Upper lobe of left lung (tissue), 6 donors: Measurements from ENCODE around the gene UTS2B. TPM values are rescaled to one million over a fixed set of nuclear protein-coding genes. Genes with fewer than 3 reads are reported as not detected.

ENCODE experiments used
- ATAC-seq, 2 donors: fragments of 200-7000 bp; cut with Tn5 transposase; one replicate each; pipeline ENCODE4 v1.9.1; 2022; ENCODE audit warnings: mild to moderate bottlenecking in 2 of 2, moderate library complexity in 2 of 2; ENCODE audit not compliant: low FRiP score in 2 of 2
- DNase-seq, 2 donors: peaks; one replicate each; pipeline ENCODE4 v3.0.0-alpha.2; 2019 to 2020
- H3K27ac ChIP-seq, 4 donors: fragments of 200-600 bp; sonication (generic); one replicate each; pipeline ENCODE4 v1.5.1; 2016 to 2019
- H3K27me3 ChIP-seq, 4 donors: fragments of 200-600 bp; sonication (generic); one replicate each; pipeline ENCODE4 v1.5.1; 2017 to 2019
- H3K36me3 ChIP-seq, 4 donors: fragments of 200-600 bp; sonication (generic); one replicate each; pipeline ENCODE4 v1.5.1; 2016 to 2019
- H3K4me1 ChIP-seq, 4 donors: fragments of 200-600 bp; sonication (generic); one replicate each; pipeline ENCODE4 v1.5.1; 2018 to 2019
- H3K4me3 ChIP-seq, 4 donors: fragments of 200-600 bp; sonication (generic); one replicate each; pipeline ENCODE4 v1.5.1; 2017 to 2019; ENCODE audit warnings: mild to moderate bottlenecking in 2 of 4, moderate library complexity in 1 of 4
- H3K9me3 ChIP-seq, 4 donors: fragments of 200-600 bp; sonication (generic); one replicate each; pipeline ENCODE4 v1.5.1; 2018 to 2019
- EP300 ChIP-seq, 4 donors: sonication (generic); formaldehyde crosslinking; IDR thresholded peaks; one replicate each; pipeline ENCODE4 v1.5.1; 2017; ENCODE audit warnings: antibody characterized with exemption in 4 of 4, control low read depth in 2 of 4
- POLR2A ChIP-seq, 4 donors: fragments of 450-650 bp; IDR thresholded peaks; one replicate each; pipeline ENCODE4 v1.5.1; 2016 to 2017; ENCODE audit warnings: antibody characterized with exemption in 4 of 4, mild to moderate bottlenecking in 2 of 4
- POLR2AphosphoS5 ChIP-seq, 2 donors: sonication (generic); formaldehyde crosslinking; IDR thresholded peaks; one replicate each; pipeline ENCODE4 v1.5.1; 2017; ENCODE audit warnings: antibody characterized with exemption in 2 of 2
- WGBS, 2 donors: methylation state at CpG; one replicate each; pipeline ENCODE4 v1.1.5; 2017 to 2018; 5-methylcytosine and 5-hydroxymethylcytosine counted together
- total RNA-seq, 6 donors: library from RNA; depleted of rRNA in 4 of 6; stranded (reverse); fragments of >200 nt in 4 of 6; gene quantifications; one replicate each; pipeline versions ENCODE4 v1.1.0 to v1.2.1, GENCODE V29; 2016 to 2021
- TF ChIP-seq, protein P1 (sequence below), 6 experiments: fragments of 450-650 bp in 4 of 6; fragments of 200-600 bp in 2 of 6; sonication (generic) in 2 of 6; IDR thresholded peaks; one replicate each; pipeline ENCODE4 v1.5.1; 2016 to 2019; ENCODE audit warnings: antibody characterized with exemption in 6 of 6
- donor health status: DM: no; HTN: no; CAD: no; lungs with moderate emphysema.
- donor health status: DM: no; HTN: yes; CAD: no; lungs with severe emphysema.

Gene UTS2B
- total RNA-seq, 6 donors from 2014 or later: 0.37 to 0.98 (median 0.74) TPM; not detected in 3

DNA sequence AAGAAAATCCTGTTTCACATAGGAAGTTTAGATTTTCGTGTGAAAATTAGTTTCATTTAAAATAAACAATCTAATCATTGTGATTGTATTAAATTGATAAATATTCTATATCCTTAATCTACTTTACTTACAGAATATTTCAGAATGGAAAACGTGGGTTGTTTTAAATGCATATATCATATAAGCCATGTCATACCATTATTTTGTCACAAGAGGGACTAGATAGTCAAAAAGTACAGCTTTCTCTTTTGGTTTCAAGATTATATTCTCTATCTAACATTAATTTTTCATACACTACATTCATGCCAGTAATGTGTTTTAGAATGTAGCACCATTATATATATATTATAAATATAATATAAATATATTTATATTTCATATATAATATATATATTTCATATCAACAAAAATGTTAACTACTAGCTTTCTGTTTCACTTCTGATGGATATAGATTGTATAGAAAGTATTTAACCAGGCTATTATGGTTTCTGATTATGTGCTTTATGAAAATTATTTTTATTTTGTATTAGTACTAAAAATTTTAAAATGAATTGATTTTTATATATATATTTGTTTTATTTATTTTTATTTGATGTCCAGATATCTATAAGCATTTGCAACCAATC lies 86.0 kb downstream of the UTS2B start:
- no peak for DNase-seq
- Histone ChIP-seq H3K27me3 (no peaks in the 10 kb centered on the region), H3K36me3 (no peaks in the 10 kb centered on the region), H3K4me3 (no peak overlapping the region), H3K27ac (no peak overlapping the region), H3K4me1 (peaks cover 0 to 5% (median 0%) of the 10 kb centered on the region in 4 donors), H3K9me3 (no peaks in the 10 kb centered on the region)
- TF ChIP-seq POLR2A (IDR thresholded peaks at IDR 0.05): no peak
- TF ChIP-seq, protein P1, sequence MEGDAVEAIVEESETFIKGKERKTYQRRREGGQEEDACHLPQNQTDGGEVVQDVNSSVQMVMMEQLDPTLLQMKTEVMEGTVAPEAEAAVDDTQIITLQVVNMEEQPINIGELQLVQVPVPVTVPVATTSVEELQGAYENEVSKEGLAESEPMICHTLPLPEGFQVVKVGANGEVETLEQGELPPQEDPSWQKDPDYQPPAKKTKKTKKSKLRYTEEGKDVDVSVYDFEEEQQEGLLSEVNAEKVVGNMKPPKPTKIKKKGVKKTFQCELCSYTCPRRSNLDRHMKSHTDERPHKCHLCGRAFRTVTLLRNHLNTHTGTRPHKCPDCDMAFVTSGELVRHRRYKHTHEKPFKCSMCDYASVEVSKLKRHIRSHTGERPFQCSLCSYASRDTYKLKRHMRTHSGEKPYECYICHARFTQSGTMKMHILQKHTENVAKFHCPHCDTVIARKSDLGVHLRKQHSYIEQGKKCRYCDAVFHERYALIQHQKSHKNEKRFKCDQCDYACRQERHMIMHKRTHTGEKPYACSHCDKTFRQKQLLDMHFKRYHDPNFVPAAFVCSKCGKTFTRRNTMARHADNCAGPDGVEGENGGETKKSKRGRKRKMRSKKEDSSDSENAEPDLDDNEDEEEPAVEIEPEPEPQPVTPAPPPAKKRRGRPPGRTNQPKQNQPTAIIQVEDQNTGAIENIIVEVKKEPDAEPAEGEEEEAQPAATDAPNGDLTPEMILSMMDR (IDR thresholded peaks at IDR 0.05): peak in 4 of 6 experiments; percentile 37 to 49 (median 46)
- ATAC-seq: peak in 1 of 2 donors; percentile 57
- 24 to 30% methylated on average over 2 of the region's 2 CpGs for WGBS, 2 donors

DNA sequence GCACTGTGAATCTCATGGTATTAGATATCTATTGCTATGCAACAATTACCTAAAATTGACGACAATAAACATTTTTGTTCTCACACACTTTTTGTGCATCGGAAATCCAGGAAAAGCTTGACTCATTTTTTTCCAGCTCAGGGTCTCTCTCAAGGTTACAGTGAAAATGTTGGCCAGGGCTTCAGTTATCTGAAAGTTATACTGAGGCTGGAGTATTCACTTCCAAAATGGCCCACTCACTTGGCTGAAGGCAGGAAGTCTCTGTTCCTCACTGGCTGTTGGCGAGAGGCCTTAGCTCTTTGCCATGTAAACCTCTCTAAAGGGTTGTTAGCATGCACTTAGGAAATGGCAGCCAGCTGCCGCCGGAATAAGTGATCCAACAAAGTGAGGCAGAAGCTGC lies 89.8 kb downstream of the UTS2B start:
- WGBS, 2 donors: 75 to 82% methylated on average over 5 of the region's 5 CpGs
- H3K4me3 ChIP-seq: no peak overlapping the region
- ATAC-seq (no peak), DNase-seq (no peak)
- H3K9me3 ChIP-seq: no peaks in the 10 kb centered on the region
- peaks cover 0 to 12% (median 0%) of the 10 kb centered on the region in 4 donors for H3K4me1 ChIP-seq
- H3K27ac ChIP-seq: no peak overlapping the region
- no peaks in the 10 kb centered on the region for H3K27me3 ChIP-seq
- no peaks in the 10 kb centered on the region for H3K36me3 ChIP-seq
- TF ChIP-seq, protein P1 (IDR thresholded peaks at IDR 0.05): no peak
- no peak for TF ChIP-seq POLR2AphosphoS5 (IDR thresholded peaks at IDR 0.05)
- no peak for TF ChIP-seq EP300 (IDR thresholded peaks at IDR 0.05)

GRCh38 chr3:191239407-191240031 lies 90.8 kb downstream of the UTS2B start:
- Histone ChIP-seq H3K4me1 (peaks cover 0 to 12% (median 0%) of the 10 kb centered on the region in 4 donors), H3K4me3 (no peak overlapping the region), H3K36me3 (no peaks in the 10 kb centered on the region), H3K27ac (no peak overlapping the region), H3K27me3 (no peaks in the 10 kb centered on the region), H3K9me3 (no peaks in the 10 kb centered on the region)
- ATAC-seq (no peak), DNase-seq (no peak)
- WGBS, 2 donors: 45 to 48% methylated on average over 1 of the region's 1 CpG
- TF ChIP-seq EP300 (IDR thresholded peaks at IDR 0.05): no peak
- TF ChIP-seq, protein P1 (IDR thresholded peaks at IDR 0.05): no peak
- no peak for TF ChIP-seq POLR2A (IDR thresholded peaks at IDR 0.05)
- TF ChIP-seq POLR2AphosphoS5 (IDR thresholded peaks at IDR 0.05): no peak

DNA sequence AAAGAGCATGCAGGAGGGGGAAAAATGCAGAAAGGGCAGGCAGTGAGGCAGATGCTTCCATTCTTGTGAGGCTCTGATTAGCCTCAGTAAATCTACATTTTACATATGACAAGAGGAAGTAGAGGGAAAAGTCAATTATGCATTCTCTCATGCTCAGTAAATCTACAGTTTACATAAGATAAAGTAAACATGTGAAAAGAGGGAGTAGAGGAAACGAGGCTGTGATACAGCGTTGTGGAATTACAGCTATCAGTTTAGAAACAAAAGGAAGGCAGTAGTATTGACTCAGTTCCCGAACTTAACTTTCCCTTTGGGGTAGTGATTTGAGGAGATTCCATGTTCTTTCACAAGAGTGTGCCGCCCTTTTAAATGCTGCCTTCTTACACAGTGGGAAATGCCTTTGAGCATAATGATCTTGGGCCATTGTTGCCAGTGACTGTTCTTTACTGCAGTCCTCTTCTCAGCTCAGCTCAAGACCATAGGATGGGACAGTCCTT lies 92.0 kb downstream of the UTS2B start:
- 38% methylated on average over 4 of the region's 4 CpGs for WGBS, 2 donors
- H3K9me3 ChIP-seq: no peaks in the 10 kb centered on the region
- H3K4me3 ChIP-seq: no peak overlapping the region
- no peak for ATAC-seq
- no peak overlapping the region for H3K27ac ChIP-seq
- H3K27me3 ChIP-seq: no peaks in the 10 kb centered on the region
- TF ChIP-seq POLR2AphosphoS5 (IDR thresholded peaks at IDR 0.05) (no peak), EP300 (IDR thresholded peaks at IDR 0.05) (no peak), POLR2A (IDR thresholded peaks at IDR 0.05) (no peak)
- TF ChIP-seq, protein P1 (IDR thresholded peaks at IDR 0.05): no peak
- no peak for DNase-seq
- no peaks in the 10 kb centered on the region for H3K36me3 ChIP-seq
- H3K4me1 ChIP-seq: peaks cover 0 to 12% (median 0%) of the 10 kb centered on the region in 4 donors
